Hepatocyte (in vitro differentiated cells): ENCODE measurements around the gene ZC3HAV1.

Experiments
- CTCF ChIP-seq: fragments of 200-600 bp; sonication (generic); IDR thresholded peaks from 2 replicates; pipeline ENCODE4 v1.5.1; 2016; ENCODE audit warnings: antibody characterized with exemption, mild to moderate bottlenecking; ENCODE audit not compliant: poor library complexity
- EZH2 ChIP-seq: fragments of 200-600 bp; sonication (generic); IDR thresholded peaks from 2 replicates; pipeline ENCODE4 v1.6.1; 2016; ENCODE audit warnings: antibody characterized with exemption, mild to moderate bottlenecking, borderline replicate concordance
- EZH2phosphoT487 ChIP-seq: fragments of 200-600 bp; sonication (generic); IDR thresholded peaks from one replicate; pipeline ENCODE4 v1.6.1; 2018; ENCODE audit warnings: antibody characterized with exemption, mild to moderate bottlenecking, low read depth, moderate library complexity; ENCODE audit not compliant: unreplicated experiment, severe bottlenecking

- TF ChIP-seq EZH2 (no peak), CTCF (no peak), EZH2phosphoT487 (no peak)
These were observed 30.6 kb downstream of the ZC3HAV1 start for GRCh38 chr7:139078911-139079310.
